PC-3 (cell line): Measurements from ENCODE around the gene PPP1R27. TPM values are rescaled to one million over a fixed set of nuclear protein-coding genes. Genes with fewer than 3 reads are reported as not detected.

ENCODE experiments used
- ATAC-seq: fragments of 200-7000 bp; cut with Tn5 transposase; 2 replicates; pipeline ENCODE4 v1.9.1; 2020; ENCODE audit warnings: mild to moderate bottlenecking, moderate library complexity
- BruUV-seq: library from RNA; stranded (reverse); fragments of 400-500 nt; replicated peaks from 2 replicates; lab custom pipeline; 2021; lab: Mats Ljungman, UMichigan
- CTCF ChIA-PET: fragments of 300-600 bp; sonication (Branson Sonifier 250); formaldehyde crosslinking; loops from one replicate; lab custom pipeline; 2022; ENCODE audit warnings: antibody characterized with exemption; lab: Charles Lee
- POLR2A ChIA-PET: fragments of 300-600 bp; sonication (Branson Sonifier 250); formaldehyde crosslinking; loops from one replicate; lab custom pipeline; 2022; ENCODE audit warnings: antibody characterized with exemption; ENCODE audit not compliant: unreplicated experiment; lab: Charles Lee
- DNase-seq: peaks from one replicate; pipeline ENCODE4 v3.0.0-alpha.2; 2015
- H2AFZ ChIP-seq: fragments of 300-600 bp; sonication (generic); 2 replicates; pipeline ENCODE4 v1.6.0; 2016; ENCODE audit warnings: antibody characterized with exemption, low read length
- H3F3A ChIP-seq: fragments of 300-600 bp; sonication (generic); one replicate; pipeline ENCODE4 v1.6.0; 2017; ENCODE audit warnings: antibody characterized with exemption, low read length, control low read depth, mild to moderate bottlenecking; ENCODE audit not compliant: unreplicated experiment
- H3K27ac ChIP-seq: fragments of 300-600 bp; sonication (generic); 2 replicates; pipeline ENCODE4 v1.5.1; 2016; ENCODE audit warnings: mild to moderate bottlenecking, low read length
- H3K27me3 ChIP-seq: fragments of 300-600 bp; sonication (generic); 2 replicates; pipeline ENCODE4 v1.6.1; 2016; ENCODE audit warnings: low read length, mixed read lengths
- H3K36me3 ChIP-seq: fragments of 300-600 bp; sonication (generic); 2 replicates; pipeline ENCODE4 v1.6.1; 2016; ENCODE audit warnings: low read depth, mixed run types, low read length, mixed read lengths
- H3K4me1 ChIP-seq: fragments of 300-600 bp; sonication (generic); 2 replicates; pipeline ENCODE4 v1.5.1; 2016; ENCODE audit warnings: low read length; ENCODE audit not compliant: insufficient read depth
- H3K4me2 ChIP-seq: fragments of 300-600 bp; sonication (generic); 2 replicates; pipeline ENCODE4 v1.6.0; 2016; ENCODE audit warnings: low read length
- H3K4me3 ChIP-seq: fragments of 300-600 bp; sonication (generic); 2 replicates; pipeline ENCODE4 v1.5.1; 2016; ENCODE audit warnings: mild to moderate bottlenecking, low read length, mixed read lengths
- H3K79me2 ChIP-seq: fragments of 300-600 bp; sonication (generic); 2 replicates; pipeline ENCODE4 v1.6.1; 2017; ENCODE audit warnings: low read length, mixed read lengths
- H3K9ac ChIP-seq: fragments of 300-600 bp; sonication (generic); 2 replicates; pipeline ENCODE4 v1.6.0; 2016; ENCODE audit warnings: mild to moderate bottlenecking, low read length
- H3K9me2 ChIP-seq: fragments of 300-600 bp; sonication (generic); replicated peaks from 2 replicates; pipeline ENCODE4 v1.6.1; 2016; ENCODE audit warnings: mixed run types, low read length, mixed read lengths
- H3K9me3 ChIP-seq: fragments of 300-600 bp; sonication (generic); 2 replicates; pipeline ENCODE4 v1.6.1; 2016; ENCODE audit warnings: low read length, mixed read lengths
- H4K20me1 ChIP-seq: fragments of 300-600 bp; sonication (generic); 2 replicates; pipeline ENCODE4 v1.6.1; 2016; ENCODE audit warnings: low read length, mixed read lengths
- EZH2 ChIP-seq: fragments of 300-600 bp; sonication (generic); IDR thresholded peaks from one replicate; pipeline ENCODE4 v1.6.1; 2017; ENCODE audit warnings: antibody characterized with exemption, mild to moderate bottlenecking, low read length; ENCODE audit not compliant: unreplicated experiment
- EZH2phosphoT487 ChIP-seq: fragments of 300-600 bp; sonication (generic); IDR thresholded peaks from 2 replicates; pipeline ENCODE4 v1.6.1; 2018; ENCODE audit warnings: mild to moderate bottlenecking, antibody characterized with exemption, low read length, borderline replicate concordance
- intact Hi-C: fragments of 100-400 bp; cut with micrococcal nuclease; formaldehyde crosslinking; loops from 2 replicates; pipeline ENCODE4 v1.9.0; 2023
- total RNA-seq: library from RNA; depleted of rRNA; stranded (reverse); fragments of >200 nt; gene quantifications from 2 replicates; pipeline ENCODE4 v1.2.3, GENCODE V29; 2014
- TF ChIP-seq, protein P1 (sequence below): fragments of 300-600 bp; sonication (generic); conservative IDR thresholded peaks from 2 replicates; pipeline ENCODE4 v1.5.1; 2017; ENCODE audit warnings: antibody characterized with exemption, low read depth, mild to moderate bottlenecking, low read length

PPP1R27 gene
- total RNA-seq, 1 experiment from 2014 or later: not detected

DNA sequence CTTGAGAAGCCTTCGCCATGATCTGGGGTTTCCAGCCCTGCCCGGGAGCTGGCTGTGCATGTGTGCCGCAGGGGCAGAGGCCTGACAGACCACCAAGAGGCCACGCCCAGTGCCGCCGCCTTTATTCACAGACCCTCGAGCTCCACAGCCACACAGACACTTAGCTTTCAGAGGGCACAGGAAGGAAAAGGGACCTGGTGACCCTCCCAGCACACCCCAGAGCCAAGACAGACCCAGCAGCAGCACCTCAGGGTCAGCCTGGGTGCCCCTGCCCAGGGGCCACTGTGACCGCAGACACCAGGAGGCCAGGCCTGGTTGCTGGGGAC is 12.6 kb downstream of the PPP1R27 start:
- no TSS peak for BruUV-seq
- no peaks in the 10 kb centered on the region for H3F3A ChIP-seq
- ChIA-PET POLR2A (no interaction called here), CTCF (interaction anchor here (0.5 to 0.6 kb wide), 3 partner anchors 92 to 1228 kb away, joined by 3 to 4 read pairs (median 3); no protein-coding TSS in a partner anchor)
- no peak overlapping the region for H3K27ac ChIP-seq
- intact Hi-C loops: no loop called here
- H3K79me2 ChIP-seq: no peaks in the 10 kb centered on the region
- no peak for DNase-seq
- H3K4me3 ChIP-seq: no peak overlapping the region
- no peaks in the 10 kb centered on the region for H4K20me1 ChIP-seq
- 0 out of 2 replicates have a peak, but pooled peaks cover 4% of the 10 kb centered on the region for H3K4me1 ChIP-seq
- no peak for ATAC-seq
- no peak overlapping the region for H2AFZ ChIP-seq
- H3K9ac ChIP-seq: no peak overlapping the region
- H3K9me3 ChIP-seq: no peaks in the 10 kb centered on the region
- H3K27me3 ChIP-seq: no peaks in the 10 kb centered on the region
- no peak overlapping the region for H3K4me2 ChIP-seq
- no peaks in the 10 kb centered on the region for H3K9me2 ChIP-seq
- TF ChIP-seq, protein P1, sequence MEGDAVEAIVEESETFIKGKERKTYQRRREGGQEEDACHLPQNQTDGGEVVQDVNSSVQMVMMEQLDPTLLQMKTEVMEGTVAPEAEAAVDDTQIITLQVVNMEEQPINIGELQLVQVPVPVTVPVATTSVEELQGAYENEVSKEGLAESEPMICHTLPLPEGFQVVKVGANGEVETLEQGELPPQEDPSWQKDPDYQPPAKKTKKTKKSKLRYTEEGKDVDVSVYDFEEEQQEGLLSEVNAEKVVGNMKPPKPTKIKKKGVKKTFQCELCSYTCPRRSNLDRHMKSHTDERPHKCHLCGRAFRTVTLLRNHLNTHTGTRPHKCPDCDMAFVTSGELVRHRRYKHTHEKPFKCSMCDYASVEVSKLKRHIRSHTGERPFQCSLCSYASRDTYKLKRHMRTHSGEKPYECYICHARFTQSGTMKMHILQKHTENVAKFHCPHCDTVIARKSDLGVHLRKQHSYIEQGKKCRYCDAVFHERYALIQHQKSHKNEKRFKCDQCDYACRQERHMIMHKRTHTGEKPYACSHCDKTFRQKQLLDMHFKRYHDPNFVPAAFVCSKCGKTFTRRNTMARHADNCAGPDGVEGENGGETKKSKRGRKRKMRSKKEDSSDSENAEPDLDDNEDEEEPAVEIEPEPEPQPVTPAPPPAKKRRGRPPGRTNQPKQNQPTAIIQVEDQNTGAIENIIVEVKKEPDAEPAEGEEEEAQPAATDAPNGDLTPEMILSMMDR: no peak
- TF ChIP-seq EZH2: no peak
- H3K36me3 ChIP-seq: no peaks in the 10 kb centered on the region

DNA sequence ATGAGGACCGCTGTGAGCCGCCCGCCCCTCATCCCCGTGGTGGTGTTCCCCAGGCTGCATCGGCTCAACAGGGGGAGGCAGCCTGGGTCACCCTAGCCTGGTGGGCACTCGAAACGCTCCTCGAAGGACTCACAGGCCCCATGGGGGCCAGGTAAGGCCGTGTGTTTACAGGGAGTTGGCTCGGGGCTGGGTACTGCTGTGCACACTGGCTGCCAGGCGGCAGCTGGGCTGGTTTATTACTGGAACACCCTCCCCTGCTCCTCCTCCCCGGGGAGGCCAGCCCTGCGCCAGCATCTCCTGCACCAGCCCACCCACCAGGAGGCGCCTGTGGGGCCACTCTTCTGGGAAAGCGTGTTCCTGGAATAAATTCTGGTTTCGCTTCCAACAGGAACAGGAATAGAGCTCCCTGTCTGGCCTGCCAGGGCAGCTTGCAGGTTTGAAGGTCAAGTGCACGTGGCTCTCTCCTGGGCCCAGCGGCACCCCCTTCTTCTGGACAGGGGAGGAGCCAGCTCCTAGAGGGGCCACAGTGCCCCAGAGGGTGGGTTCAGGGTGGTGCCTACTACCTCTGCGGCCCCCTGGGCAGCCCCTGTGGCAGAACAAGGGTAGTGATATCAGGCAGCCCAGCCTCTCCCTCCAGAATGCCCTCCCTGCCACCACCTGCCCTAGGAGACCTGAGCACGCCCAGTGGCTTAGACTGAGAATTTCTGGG is 13.1 kb downstream of the PPP1R27 start:
- Histone ChIP-seq H3K4me1 (peaks cover 8% of the 10 kb centered on the region; the same call in 1 of the 2 replicates), H2AFZ (no peak overlapping the region), H4K20me1 (no peaks in the 10 kb centered on the region), H3K36me3 (no peaks in the 10 kb centered on the region), H3K9me2 (no peaks in the 10 kb centered on the region), H3K27me3 (no peaks in the 10 kb centered on the region), H3K79me2 (no peaks in the 10 kb centered on the region), H3K4me2 (0 out of 2 replicates have a peak overlapping the region, but pooled peaks have one; percentile 11), H3K9ac (no peak overlapping the region), H3K27ac (no peak overlapping the region), H3K4me3 (no peak overlapping the region), H3K9me3 (no peaks in the 10 kb centered on the region), H3F3A (no peaks in the 10 kb centered on the region)
- POLR2A ChIA-PET: no interaction called here
- DNase-seq (peak; percentile 69), ATAC-seq (peak; percentile 85)
- no peak for TF ChIP-seq EZH2
- no peak for TF ChIP-seq EZH2phosphoT487
- TF ChIP-seq, protein P1: peak; percentile 70
- no TSS peak for BruUV-seq
- CTCF ChIA-PET: interaction anchor here (0.5 to 0.6 kb wide), 3 partner anchors 91 to 1227 kb away, joined by 3 to 4 read pairs (median 3); no protein-coding TSS in a partner anchor
- intact Hi-C loops: no loop called here

DNA sequence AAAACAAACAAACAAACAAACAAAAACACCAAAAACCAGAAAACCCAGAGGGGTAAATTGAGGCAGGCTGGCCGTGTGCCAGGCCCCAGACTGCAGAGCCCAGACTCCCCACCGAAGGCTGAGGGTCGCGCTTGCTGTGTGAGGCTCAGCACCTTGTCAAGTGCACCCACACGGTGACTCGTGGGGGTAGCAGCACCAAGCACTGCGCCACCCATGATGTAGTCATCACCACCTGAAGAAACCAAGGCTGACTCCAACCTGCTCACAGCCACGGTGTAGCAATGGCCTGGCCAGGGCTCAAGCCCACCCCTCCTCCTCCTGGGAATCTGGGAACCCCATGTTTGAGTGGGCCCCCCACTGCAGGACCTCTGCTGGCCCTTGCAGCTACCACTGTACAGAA is 13.7 kb downstream of the PPP1R27 start:
- Histone ChIP-seq H3K79me2 (no peaks in the 10 kb centered on the region), H3F3A (no peaks in the 10 kb centered on the region), H3K9me2 (no peaks in the 10 kb centered on the region), H4K20me1 (no peaks in the 10 kb centered on the region), H3K4me3 (no peak overlapping the region), H3K4me2 (no peak overlapping the region), H3K9me3 (no peaks in the 10 kb centered on the region), H3K27ac (no peak overlapping the region), H3K4me1 (peaks cover 14% of the 10 kb centered on the region), H3K36me3 (no peaks in the 10 kb centered on the region), H2AFZ (no peak overlapping the region), H3K9ac (no peak overlapping the region), H3K27me3 (no peaks in the 10 kb centered on the region)
- TF ChIP-seq EZH2: no peak
- intact Hi-C loops: no loop called here
- BruUV-seq: no TSS peak
- ATAC-seq (no peak; the same call in 1 of the 2 replicates), DNase-seq (no peak)
- CTCF ChIA-PET: no interaction called here
- POLR2A ChIA-PET: no interaction called here
